DOHH2 (cell line): Measurements from ENCODE around the gene FGF23.

ENCODE experiments used
- H3F3A ChIP-seq: fragments of 200-600 bp; sonication (generic), shearing (Covaris generic); 2 replicates; pipeline ENCODE4 v1.6.0; 2016; ENCODE audit warnings: antibody characterized with exemption, mild to moderate bottlenecking; ENCODE audit not compliant: control insufficient read depth, insufficient read depth
- H3K27ac ChIP-seq: fragments of 200-600 bp; sonication (generic); 2 replicates; pipeline ENCODE4 v1.5.1; 2014; ENCODE audit warnings: low read depth, mild to moderate bottlenecking, low read length, moderate library complexity
- H3K27me3 ChIP-seq: fragments of 200-600 bp; sonication (generic); 2 replicates; pipeline ENCODE4 v1.6.1; 2014; ENCODE audit warnings: mild to moderate bottlenecking, low read length, mixed read lengths; ENCODE audit not compliant: control insufficient read depth
- H3K36me3 ChIP-seq: fragments of 200-600 bp; sonication (generic); 2 replicates; pipeline ENCODE4 v1.6.1; 2014; ENCODE audit warnings: mild to moderate bottlenecking, low read length, moderate library complexity, mixed read lengths; ENCODE audit not compliant: control insufficient read depth
- H3K4me1 ChIP-seq: fragments of 200-600 bp; sonication (generic); 2 replicates; pipeline ENCODE4 v1.6.1; 2014; ENCODE audit warnings: mild to moderate bottlenecking, low read length, mixed read lengths; ENCODE audit not compliant: control insufficient read depth
- H3K4me2 ChIP-seq: fragments of 200-600 bp; sonication (generic); 2 replicates; pipeline ENCODE4 v1.6.0; 2014; ENCODE audit warnings: mild to moderate bottlenecking, low read length, moderate library complexity
- H3K4me3 ChIP-seq: fragments of 200-600 bp; sonication (generic); 2 replicates; pipeline ENCODE4 v1.5.1; 2014; ENCODE audit warnings: mild to moderate bottlenecking, low read length, mixed read lengths
- H3K79me2 ChIP-seq: fragments of 200-600 bp; sonication (generic); 2 replicates; pipeline ENCODE4 v1.6.1; 2014; ENCODE audit warnings: mild to moderate bottlenecking, low read length, mixed read lengths; ENCODE audit not compliant: control insufficient read depth
- H3K9me2 ChIP-seq: fragments of 200-600 bp; sonication (generic); replicated peaks from 2 replicates; pipeline ENCODE4 v1.6.1; 2014; ENCODE audit warnings: mild to moderate bottlenecking, low read length, mixed read lengths; ENCODE audit not compliant: control insufficient read depth
- H3K9me3 ChIP-seq: fragments of 200-600 bp; sonication (generic); 2 replicates; pipeline ENCODE4 v1.6.1; 2014; ENCODE audit warnings: antibody characterized with exemption, low read length, mixed read lengths; ENCODE audit not compliant: control insufficient read depth, insufficient read depth
- H4K20me1 ChIP-seq: fragments of 200-600 bp; sonication (generic); 2 replicates; pipeline ENCODE4 v1.6.0; 2014; ENCODE audit warnings: low read depth, mild to moderate bottlenecking, antibody characterized with exemption, low read length, moderate library complexity; ENCODE audit not compliant: control insufficient read depth, insufficient read depth
- EZH2phosphoT487 ChIP-seq: fragments of 200-600 bp; sonication (generic); IDR thresholded peaks from 2 replicates; pipeline ENCODE4 v1.6.1; 2017; ENCODE audit warnings: borderline replicate concordance, mild to moderate bottlenecking, antibody characterized with exemption, low read length, moderate library complexity, mixed read lengths
- TF ChIP-seq, protein P1 (sequence below): fragments of 200-600 bp; sonication (generic); IDR thresholded peaks from one replicate; pipeline ENCODE4 v1.5.1; 2014; ENCODE audit warnings: antibody characterized with exemption, mild to moderate bottlenecking, low read depth, low read length; ENCODE audit not compliant: poor library complexity, severe bottlenecking

Gene FGF23

GRCh38 chr12:4331842-4332241 is 47.7 kb downstream of the FGF23 start:
- Histone ChIP-seq H4K20me1 (no peaks in the 10 kb centered on the region), H3K36me3 (peaks cover 10% of the 10 kb centered on the region), H3K9me3 (no peaks in the 10 kb centered on the region), H3K27ac (no peak overlapping the region), H3K4me1 (peaks cover 9% of the 10 kb centered on the region), H3F3A (0 out of 2 replicates have a peak, but pooled peaks cover 3% of the 10 kb centered on the region), H3K4me2 (no peak overlapping the region), H3K9me2 (no peaks in the 10 kb centered on the region), H3K4me3 (no peak overlapping the region), H3K27me3 (no peaks in the 10 kb centered on the region), H3K79me2 (peaks cover 30% of the 10 kb centered on the region)
- TF ChIP-seq EZH2phosphoT487 = no peak
- TF ChIP-seq, protein P1, sequence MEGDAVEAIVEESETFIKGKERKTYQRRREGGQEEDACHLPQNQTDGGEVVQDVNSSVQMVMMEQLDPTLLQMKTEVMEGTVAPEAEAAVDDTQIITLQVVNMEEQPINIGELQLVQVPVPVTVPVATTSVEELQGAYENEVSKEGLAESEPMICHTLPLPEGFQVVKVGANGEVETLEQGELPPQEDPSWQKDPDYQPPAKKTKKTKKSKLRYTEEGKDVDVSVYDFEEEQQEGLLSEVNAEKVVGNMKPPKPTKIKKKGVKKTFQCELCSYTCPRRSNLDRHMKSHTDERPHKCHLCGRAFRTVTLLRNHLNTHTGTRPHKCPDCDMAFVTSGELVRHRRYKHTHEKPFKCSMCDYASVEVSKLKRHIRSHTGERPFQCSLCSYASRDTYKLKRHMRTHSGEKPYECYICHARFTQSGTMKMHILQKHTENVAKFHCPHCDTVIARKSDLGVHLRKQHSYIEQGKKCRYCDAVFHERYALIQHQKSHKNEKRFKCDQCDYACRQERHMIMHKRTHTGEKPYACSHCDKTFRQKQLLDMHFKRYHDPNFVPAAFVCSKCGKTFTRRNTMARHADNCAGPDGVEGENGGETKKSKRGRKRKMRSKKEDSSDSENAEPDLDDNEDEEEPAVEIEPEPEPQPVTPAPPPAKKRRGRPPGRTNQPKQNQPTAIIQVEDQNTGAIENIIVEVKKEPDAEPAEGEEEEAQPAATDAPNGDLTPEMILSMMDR = no peak

DNA sequence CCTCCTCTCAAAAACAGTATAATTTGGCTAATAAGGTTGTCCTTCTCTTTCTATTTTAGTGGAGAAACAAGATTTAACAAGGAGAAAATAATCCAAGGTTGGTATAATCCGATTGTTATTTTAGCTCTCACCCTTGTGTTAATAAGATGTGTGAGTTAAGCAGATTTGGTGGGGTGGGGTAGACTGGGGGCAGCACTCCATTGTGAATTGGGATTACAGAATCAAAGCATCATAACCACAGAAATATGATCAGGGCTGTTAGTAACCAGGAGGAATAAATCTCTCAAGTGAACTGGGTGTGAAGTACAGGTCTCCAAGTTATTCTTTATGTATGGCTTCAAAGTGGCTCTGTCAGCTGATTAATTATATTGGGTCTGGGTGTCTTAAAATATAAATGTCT is 48.3 kb downstream of the FGF23 start:
- Histone ChIP-seq H3K27me3 (no peaks in the 10 kb centered on the region), H3F3A (0 out of 2 replicates have a peak, but pooled peaks cover 3% of the 10 kb centered on the region), H3K27ac (no peak overlapping the region), H3K4me1 (peaks cover 9% of the 10 kb centered on the region), H4K20me1 (no peaks in the 10 kb centered on the region), H3K36me3 (peaks cover 7% of the 10 kb centered on the region), H3K9me3 (no peaks in the 10 kb centered on the region), H3K4me2 (no peak overlapping the region), H3K79me2 (peaks cover 36% of the 10 kb centered on the region), H3K9me2 (no peaks in the 10 kb centered on the region), H3K4me3 (no peak overlapping the region)
- TF ChIP-seq, protein P1 = no peak
- TF ChIP-seq EZH2phosphoT487 = no peak

GRCh38 chr12:4330203-4330602 is 49.3 kb downstream of the FGF23 start:
- TF ChIP-seq, protein P1 = no peak
- no peak for TF ChIP-seq EZH2phosphoT487
- H3K4me2 ChIP-seq = no peak overlapping the region
- H3F3A ChIP-seq = 0 out of 2 replicates have a peak, but pooled peaks cover 3% of the 10 kb centered on the region
- no peaks in the 10 kb centered on the region for H3K27me3 ChIP-seq
- H3K36me3 ChIP-seq = peaks cover 7% of the 10 kb centered on the region
- peaks cover 42% of the 10 kb centered on the region for H3K79me2 ChIP-seq
- H3K9me2 ChIP-seq = no peaks in the 10 kb centered on the region
- no peaks in the 10 kb centered on the region for H3K9me3 ChIP-seq
- H3K27ac ChIP-seq = no peak overlapping the region
- no peak overlapping the region for H3K4me3 ChIP-seq
- no peaks in the 10 kb centered on the region for H4K20me1 ChIP-seq
- peaks cover 9% of the 10 kb centered on the region for H3K4me1 ChIP-seq

DNA sequence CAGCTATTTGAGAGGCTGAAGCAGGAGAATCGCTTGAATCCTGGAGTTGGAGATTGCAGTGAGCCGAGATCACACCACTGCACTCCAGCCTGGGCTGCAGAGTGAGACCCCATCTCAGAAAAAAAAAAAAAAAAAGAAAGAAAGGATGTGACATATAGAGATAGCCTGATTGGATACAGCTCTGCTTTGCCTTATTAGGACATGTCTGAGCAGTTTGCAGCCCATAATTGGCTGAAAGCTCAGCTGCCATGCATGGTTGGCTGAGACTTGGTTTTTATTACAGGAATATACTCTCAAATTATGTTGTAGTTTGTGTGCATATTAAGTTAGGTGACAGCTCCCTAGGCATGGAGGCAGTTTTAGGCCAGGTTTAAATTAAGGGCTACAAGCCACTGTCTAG is 52.2 kb downstream of the FGF23 start:
- H3K9me2 ChIP-seq = no peaks in the 10 kb centered on the region
- no peak overlapping the region for H3K27ac ChIP-seq
- H3F3A ChIP-seq = 0 out of 2 replicates have a peak, but pooled peaks cover 3% of the 10 kb centered on the region
- H3K4me2 ChIP-seq = no peak overlapping the region
- TF ChIP-seq, protein P1 = no peak
- no peak for TF ChIP-seq EZH2phosphoT487
- no peaks in the 10 kb centered on the region for H4K20me1 ChIP-seq
- no peaks in the 10 kb centered on the region for H3K9me3 ChIP-seq
- H3K4me3 ChIP-seq = no peak overlapping the region
- peaks cover 14% of the 10 kb centered on the region for H3K4me1 ChIP-seq
- no peaks in the 10 kb centered on the region for H3K27me3 ChIP-seq
- peaks cover 63% of the 10 kb centered on the region for H3K79me2 ChIP-seq
- H3K36me3 ChIP-seq = peaks cover 10% of the 10 kb centered on the region
